HG03354 (cell line): Measurements from ENCODE around the gene KCNMB4.

ENCODE experiments used
- ATAC-seq: cut with Tn5 transposase; IDR thresholded peaks from one replicate; pipeline ENCODE4 v1.9.1; 2021; ENCODE audit warnings: mild to moderate bottlenecking; ENCODE audit not compliant: unreplicated experiment, poor library complexity, severe bottlenecking

The KCNMB4 gene

DNA sequence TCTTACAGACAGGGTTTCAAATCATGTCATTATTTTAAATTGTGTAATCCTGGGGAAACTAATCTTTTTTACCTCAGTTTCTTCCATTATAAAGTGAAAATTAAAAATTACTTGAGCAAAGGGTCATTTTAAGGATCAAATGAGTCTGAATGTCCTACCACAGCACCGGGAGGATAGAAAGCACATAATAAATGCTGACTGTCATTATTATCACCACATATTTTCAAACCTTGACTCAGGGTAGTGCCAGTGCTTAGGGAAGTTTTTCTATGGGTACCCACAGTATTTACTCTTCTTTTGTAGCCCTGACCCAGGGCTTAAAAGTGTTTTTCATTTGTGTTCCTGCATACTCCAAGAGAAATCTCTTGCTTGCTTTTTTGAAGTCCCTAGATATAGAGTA is 60.5 kb downstream of the KCNMB4 start:
- ATAC-seq = no peak

GRCh38 chr12:70427611-70428010 is 61.5 kb downstream of the KCNMB4 start:
- ATAC-seq = no peak

DNA sequence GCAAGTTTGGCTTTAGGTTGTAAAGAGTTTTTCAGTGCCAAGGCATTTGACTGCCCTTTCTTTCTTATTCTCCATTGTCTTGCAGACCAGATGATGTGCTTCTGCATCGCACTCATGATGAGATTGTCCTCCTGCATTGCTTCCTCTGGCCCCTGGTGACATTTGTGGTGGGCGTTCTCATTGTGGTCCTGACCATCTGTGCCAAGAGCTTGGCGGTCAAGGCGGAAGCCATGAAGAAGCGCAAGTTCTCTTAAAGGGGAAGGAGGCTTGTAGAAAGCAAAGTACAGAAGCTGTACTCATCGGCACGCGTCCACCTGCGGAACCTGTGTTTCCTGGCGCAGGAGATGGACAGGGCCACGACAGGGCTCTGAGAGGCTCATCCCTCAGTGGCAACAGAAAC is 64.3 kb downstream of the KCNMB4 start:
- ATAC-seq = no peak

GRCh38 chr12:70436836-70437235 is 70.7 kb downstream of the KCNMB4 start:
- no peak for ATAC-seq

DNA sequence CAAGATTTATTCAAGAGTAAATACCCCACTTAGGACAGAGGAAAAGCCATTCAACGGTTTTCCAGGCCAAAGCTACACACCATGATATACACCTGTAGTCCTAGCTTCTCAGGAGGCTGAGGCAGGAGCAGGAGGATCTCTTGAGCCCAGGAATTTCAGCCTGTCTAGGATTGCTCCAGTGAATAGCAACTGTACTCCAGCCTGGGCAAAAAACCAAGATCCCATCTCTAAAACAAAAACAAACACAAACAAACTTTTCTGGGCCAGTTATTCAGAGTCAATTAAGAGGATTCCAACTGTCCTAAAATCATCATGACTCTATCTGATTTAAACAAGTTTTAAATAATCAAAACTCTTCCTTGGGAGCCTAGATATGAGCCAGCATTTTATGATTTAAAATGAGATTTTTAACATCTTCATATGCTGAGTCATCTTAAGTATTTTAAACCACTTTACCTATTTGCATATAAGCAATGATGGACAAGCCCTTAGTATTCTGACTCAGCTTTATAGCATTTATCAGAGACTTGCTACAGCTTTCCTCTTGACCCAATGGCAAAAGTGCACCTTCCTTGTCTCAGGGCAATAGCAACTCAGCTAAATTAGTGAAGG is 77.1 kb downstream of the KCNMB4 start:
- no peak for ATAC-seq

DNA sequence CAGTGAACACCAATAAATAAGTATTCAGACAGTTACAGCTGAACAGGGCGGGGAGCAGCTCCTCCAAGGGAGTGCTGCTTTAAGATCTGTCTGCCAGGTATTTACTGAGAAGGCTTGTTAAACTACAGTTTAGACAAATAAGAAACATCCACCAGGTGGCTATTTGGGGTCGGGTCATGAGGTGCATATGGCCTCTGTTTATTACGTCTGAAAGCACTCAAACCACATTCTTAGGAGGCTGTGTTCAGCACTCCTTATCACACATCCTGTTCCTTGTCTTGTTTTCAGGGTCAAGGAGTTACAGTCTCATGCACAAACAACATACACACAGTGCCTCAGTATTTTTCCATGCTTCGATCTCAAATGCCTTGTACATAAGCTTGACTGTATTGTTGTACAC is 78.8 kb downstream of the KCNMB4 start:
- ATAC-seq = no peak

DNA sequence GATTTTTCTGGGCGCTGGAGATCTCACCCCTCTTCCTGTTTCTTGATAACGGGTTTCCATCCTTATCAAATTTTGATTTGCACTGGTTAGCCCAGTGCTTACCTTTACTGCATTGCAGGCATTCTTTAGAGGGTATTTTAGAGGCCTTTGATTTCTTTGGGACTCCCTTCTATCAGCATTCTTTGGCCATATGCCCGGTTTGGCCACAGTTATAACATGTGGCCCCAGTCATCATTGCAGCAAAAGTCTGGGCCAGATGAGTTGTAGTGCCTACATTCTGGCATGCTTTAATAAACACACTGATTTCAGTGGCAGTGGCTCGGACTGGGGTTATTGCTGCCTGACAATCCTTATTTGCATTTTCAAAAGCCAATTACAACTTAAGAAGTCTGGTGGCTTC is 82.3 kb downstream of the KCNMB4 start:
- no peak for ATAC-seq

DNA sequence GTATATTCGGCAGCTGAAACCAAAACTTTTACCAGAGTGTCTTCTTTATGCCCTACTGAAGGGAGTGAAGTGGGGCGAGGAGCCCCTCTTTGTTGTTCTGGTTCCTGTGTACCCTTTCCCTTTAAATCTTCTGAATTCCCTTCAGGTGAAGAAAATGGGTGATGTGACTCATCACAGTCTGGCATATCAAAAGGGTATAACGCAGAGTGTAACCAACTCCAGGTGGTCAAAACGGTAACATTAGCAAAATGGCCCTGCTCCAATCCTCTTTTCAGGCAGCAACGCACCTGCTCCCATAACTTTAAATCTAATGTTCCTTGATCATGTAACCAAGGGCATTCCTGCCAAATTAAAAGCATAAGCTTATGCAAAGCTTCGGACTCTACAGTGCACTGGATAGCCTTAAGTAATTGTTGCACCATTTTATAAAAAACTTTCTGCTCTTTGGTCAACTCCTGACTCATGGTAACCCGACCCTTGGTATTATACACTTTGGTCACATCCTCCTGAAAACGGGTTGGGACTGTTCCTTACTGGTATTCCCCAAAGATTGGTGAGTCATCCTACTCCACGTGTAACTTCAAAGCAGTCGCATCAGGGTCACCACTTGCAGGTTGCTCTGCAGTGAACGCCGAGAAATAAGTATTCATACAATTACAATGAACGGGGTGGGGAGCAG is 83.1 kb downstream of the KCNMB4 start:
- ATAC-seq = no peak

GRCh38 chr12:70449753-70450341 is 83.8 kb downstream of the KCNMB4 start:
- ATAC-seq = no peak

DNA sequence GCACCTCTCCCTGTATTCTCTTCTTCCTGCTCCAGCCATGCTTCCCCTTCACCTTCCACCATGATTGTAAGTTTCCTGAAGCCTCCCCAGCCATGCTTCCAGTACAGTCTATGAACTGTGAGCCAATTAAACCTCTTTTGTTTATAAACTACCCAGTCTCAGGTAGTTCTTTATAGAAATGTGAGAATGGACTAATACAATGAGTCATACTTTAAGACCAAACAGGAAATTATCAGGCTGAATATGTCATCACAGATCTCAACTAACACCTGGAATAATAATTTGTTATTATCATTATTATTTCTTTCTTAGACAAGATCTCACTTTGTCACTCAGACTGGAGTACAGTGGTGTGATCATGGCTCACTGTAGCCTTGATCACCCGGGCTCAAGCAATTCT is 85.4 kb downstream of the KCNMB4 start:
- no peak for ATAC-seq

GRCh38 chr12:70456953-70457352 is 90.9 kb downstream of the KCNMB4 start:
- ATAC-seq = no peak

DNA sequence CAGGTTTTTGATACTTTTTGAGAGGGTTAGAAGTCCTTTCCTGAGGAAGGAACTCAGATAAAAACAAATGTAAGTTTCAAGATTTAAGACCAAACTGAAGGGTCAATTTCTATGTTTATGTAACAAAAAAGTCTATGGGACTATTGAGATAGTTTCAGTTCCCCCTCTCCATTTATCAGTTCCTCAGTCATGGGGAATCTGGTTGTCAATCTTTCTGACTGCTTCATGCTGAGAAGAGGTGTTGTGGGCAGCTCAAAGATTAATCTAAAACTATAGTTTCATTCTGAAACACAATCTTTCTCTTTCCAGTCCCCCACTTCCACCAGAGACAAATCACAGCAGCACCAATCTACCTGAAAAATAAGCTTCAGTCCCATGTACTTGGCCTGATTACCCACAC is 93.7 kb downstream of the KCNMB4 start:
- ATAC-seq = peak; percentile 92

DNA sequence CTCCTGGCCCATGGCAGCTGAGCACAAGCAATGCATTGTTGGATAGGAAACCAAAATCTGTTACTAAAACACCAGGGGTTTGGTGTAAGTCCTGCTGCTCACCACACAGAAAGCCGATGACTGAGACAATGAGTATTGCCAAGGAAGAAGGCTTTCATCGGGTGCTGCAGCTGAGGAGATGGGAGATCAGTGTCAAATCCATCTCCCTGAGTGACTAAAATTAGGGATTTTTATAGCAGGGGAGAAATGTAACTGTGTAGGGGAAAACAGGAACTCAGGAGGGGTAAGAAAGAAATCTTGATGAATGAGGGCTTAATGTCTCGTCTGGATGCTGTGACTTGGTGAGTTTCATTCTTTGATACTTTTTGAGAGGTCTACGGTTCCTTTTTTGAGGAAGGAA is 97.9 kb downstream of the KCNMB4 start:
- ATAC-seq = no peak

DNA sequence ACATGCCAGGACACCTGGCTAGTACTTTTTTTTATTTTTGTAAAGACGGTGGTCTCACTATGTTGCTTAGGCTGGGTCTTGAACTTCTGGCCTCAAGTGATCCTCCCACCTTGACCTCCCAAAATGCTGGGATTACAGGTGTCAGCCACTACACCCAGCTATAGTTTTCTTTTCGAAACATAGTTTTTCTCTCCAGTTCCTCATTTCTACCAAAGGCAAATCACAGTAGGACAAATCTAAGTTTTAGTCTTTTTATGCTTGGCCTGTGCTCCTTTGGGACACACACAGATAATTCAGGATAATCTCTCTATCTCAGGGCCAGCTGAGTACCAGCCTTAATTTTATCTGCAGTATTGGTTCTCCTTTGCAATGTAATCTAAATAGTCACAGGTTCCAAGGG is 100.7 kb downstream of the KCNMB4 start:
- ATAC-seq = no peak

GRCh38 chr12:70467476-70467875 is 101.4 kb downstream of the KCNMB4 start:
- no peak for ATAC-seq

DNA sequence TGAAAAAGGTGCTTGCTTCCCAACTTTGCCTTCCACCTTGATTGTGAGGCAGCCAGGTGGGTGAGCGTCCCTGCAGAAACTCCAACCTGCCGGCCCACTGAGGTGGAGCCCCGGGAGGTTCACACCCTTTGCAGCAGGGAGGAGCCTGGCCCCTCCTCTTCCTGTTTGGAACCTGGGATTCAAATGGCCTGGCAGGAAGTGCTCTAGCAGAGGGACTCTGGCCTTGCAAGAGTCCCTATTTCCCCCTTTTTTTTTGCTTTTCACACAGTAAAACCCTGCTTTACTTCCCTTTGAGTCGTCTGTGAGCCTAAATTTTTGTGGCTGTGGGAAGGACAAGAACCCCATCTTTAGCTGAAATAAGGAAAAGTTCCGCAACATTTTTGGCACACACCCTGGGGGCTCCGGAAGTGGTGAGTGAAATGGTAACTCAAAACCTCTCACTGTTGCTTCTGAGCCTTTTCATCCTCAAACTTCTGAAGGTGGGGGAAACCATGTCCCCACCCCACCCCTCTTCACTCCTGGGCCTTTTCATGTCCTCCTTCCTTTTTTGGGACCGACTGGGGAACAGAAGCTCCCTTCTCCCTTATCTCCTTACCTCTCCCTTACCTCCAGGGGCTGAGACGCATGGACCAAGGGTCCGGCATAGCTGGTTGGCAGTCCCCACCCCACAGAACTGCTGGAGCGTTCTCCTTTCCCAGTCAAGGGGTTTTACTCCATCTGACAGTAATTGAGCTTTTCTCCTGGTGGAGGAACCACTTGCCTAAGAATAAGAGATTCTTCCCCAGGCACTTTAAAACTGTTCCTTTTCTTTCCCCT is 102.0 kb downstream of the KCNMB4 start:
- no peak for ATAC-seq

- ATAC-seq = no peak
Observed at GRCh38 chr12:70468741-70469140, 102.7 kb downstream of the KCNMB4 start.

GRCh38 chr12:70469221-70469820 is 103.2 kb downstream of the KCNMB4 start:
- no peak for ATAC-seq

DNA sequence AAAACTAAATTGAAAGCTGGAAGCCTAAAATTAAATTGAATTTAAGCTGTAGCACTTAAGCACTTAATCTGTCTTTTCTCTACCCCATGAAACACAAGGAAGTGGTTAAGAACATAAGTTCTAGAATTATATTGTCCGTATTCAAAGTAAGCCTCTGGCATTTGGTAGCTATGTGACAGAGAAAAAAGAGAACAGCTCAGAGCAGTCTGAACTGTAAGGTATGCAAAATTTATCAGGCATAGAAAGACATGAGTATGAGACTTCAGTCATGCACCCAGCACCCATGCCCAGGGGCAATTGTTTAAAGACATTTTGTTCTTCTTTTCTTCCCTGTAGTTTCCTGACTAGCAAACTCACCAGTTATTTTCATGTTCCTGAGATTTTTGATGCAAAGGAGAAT is 116.7 kb downstream of the KCNMB4 start:
- no peak for ATAC-seq
